ENCODE results near the gene PLPP4.

Gene PLPP4

DNA sequence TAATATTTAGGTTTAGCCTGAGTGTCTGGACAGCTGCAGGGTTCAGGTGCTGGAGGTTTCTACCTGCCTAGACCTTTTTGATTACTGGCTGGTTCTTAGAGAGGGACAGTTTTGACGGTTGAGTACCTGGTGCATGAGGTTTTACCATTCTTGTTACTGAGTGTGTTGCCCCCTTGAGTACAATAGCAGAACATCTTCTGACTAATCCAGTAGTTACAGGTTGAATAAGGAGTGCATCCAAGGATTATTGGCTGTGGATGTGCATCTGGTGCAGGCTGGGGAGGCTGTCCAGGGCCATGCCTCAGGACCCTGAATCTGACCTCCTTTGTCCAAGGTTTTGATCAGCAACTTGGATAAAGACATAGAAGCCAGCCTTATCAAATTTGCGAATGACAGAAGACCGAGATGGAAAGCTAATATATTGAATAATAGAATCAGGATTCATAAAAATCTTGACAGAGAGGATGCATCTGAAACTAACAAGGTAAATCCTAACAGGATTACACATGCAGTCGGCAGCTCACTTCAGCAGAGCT lies 23.1 kb downstream of the PLPP4 start:
- no peak for DNase-seq (ENCODE audit: low read depth)
- TF ChIP-seq MAX (IDR thresholded peaks at IDR 0.05; ENCODE audit: low read depth, low read length), result no peak
- no peak overlapping the region for H3K4me3 ChIP-seq (ENCODE audit: low read depth, low read length)

DNA sequence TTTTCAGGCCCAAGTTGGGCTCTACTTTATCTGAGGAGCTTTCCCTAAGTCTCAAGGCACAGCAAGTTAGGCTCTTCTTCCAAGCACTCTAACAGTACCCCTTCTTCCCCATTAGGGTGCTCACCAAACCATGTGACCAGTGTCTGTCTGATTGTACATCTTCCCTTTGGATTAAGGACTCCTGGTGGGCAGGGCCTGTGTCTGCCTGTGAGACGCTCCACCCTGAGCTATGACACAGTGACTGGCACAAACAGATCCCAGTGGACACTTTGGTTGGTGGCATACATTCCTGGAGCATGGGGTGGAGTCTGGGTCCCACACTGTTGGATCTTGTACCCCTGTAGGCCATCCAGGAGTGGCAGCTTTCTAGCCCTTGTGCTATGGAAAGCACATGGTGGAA lies 23.8 kb downstream of the PLPP4 start:
- no peak for DNase-seq (ENCODE audit: low read depth)
- TF ChIP-seq POLR2A (IDR thresholded peaks at IDR 0.05; ENCODE audit: extremely low read depth, insufficient read length), result no peak
- no peak for TF ChIP-seq MYC (IDR thresholded peaks at IDR 0.05; ENCODE audit: low read depth, low read length)
- TF ChIP-seq CTCF (IDR thresholded peaks at IDR 0.05; ENCODE audit: low read depth, low read length), result no peak
- no peak for TF ChIP-seq MAX (IDR thresholded peaks at IDR 0.05; ENCODE audit: low read depth, low read length)

GRCh38 chr10:120483006-120483405 lies 26.0 kb downstream of the PLPP4 start:
- DNase-seq (ENCODE audit: low read depth), result no peak

More for the DNA sequence above, 23.8 kb downstream of the PLPP4 start:
- H3K4me3 ChIP-seq (ENCODE audit: low read depth, low read length), result no peak overlapping the region

GRCh38 chr10:120483651-120484301 lies 26.7 kb downstream of the PLPP4 start:
- no peak for TF ChIP-seq MYC (IDR thresholded peaks at IDR 0.05; ENCODE audit: low read depth, low read length)
- no peak for TF ChIP-seq MAX (IDR thresholded peaks at IDR 0.05; ENCODE audit: low read depth, low read length)
- no peak for TF ChIP-seq POLR2A (IDR thresholded peaks at IDR 0.05; ENCODE audit: extremely low read depth, insufficient read length)
- no peak for TF ChIP-seq CTCF (IDR thresholded peaks at IDR 0.05; ENCODE audit: low read depth, low read length)
- H3K4me3 ChIP-seq (ENCODE audit: low read depth, low read length), result no peak overlapping the region
- no peak for DNase-seq (ENCODE audit: low read depth)

More at GRCh38 chr10:120483006-120483405, 26.0 kb downstream of the PLPP4 start:
- TF ChIP-seq MYC (IDR thresholded peaks at IDR 0.05; ENCODE audit: low read depth, low read length) (no peak), CTCF (IDR thresholded peaks at IDR 0.05; ENCODE audit: low read depth, low read length) (no peak), POLR2A (IDR thresholded peaks at IDR 0.05; ENCODE audit: extremely low read depth, insufficient read length) (no peak), MAX (IDR thresholded peaks at IDR 0.05; ENCODE audit: low read depth, low read length) (no peak)
- H3K4me3 ChIP-seq (ENCODE audit: low read depth, low read length), result no peak overlapping the region

DNA sequence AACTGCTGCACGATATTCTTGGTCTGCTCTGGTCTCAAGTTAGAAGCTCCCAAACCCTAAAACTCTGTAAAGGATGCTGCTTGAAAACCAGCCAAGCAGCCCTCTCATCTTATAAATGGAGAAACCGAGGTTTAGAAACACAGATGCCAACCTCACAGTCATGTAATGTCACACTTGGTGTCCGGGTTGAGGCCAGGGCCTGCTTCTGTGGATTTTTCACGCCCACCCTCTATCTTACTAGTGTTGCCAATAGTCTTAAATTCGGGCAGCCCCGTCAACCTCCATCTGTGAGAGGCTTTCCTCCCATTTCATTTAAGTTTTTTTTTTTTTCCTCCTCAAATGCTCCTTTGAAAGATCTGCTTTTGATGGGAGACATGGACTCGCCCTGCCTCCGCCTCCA lies 28.9 kb downstream of the PLPP4 start:
- TF ChIP-seq MAX (IDR thresholded peaks at IDR 0.05; ENCODE audit: low read depth, low read length) (no peak), POLR2A (IDR thresholded peaks at IDR 0.05; ENCODE audit: extremely low read depth, insufficient read length) (no peak), CTCF (IDR thresholded peaks at IDR 0.05; ENCODE audit: low read depth, low read length) (no peak), MYC (IDR thresholded peaks at IDR 0.05; ENCODE audit: low read depth, low read length) (no peak)
- no peak for DNase-seq (ENCODE audit: low read depth)
- no peak overlapping the region for H3K4me3 ChIP-seq (ENCODE audit: low read depth, low read length)

- H3K4me3 ChIP-seq (ENCODE audit: low read depth, low read length), result no peak overlapping the region
- no peak for TF ChIP-seq MAX (IDR thresholded peaks at IDR 0.05; ENCODE audit: low read depth, low read length)
- no peak for TF ChIP-seq CTCF (IDR thresholded peaks at IDR 0.05; ENCODE audit: low read depth, low read length)
- TF ChIP-seq MYC (IDR thresholded peaks at IDR 0.05; ENCODE audit: low read depth, low read length), result no peak
- no peak for TF ChIP-seq POLR2A (IDR thresholded peaks at IDR 0.05; ENCODE audit: extremely low read depth, insufficient read length)
- DNase-seq (ENCODE audit: low read depth), result no peak
Observed at GRCh38 chr10:120486671-120487205, 29.7 kb downstream of the PLPP4 start.

Data from NB4 (cell line).